ENCODE measurements around the gene ZNF407.
A peak's percentile ranks its signal among the peaks of the same experiment; 100 is the strongest.
"Not testable (repeated sequence)": the region's sequence is repeated elsewhere in the genome, so short reads cannot be mapped to it uniquely, and the experiment has no call there.

Gene ZNF407

DNA sequence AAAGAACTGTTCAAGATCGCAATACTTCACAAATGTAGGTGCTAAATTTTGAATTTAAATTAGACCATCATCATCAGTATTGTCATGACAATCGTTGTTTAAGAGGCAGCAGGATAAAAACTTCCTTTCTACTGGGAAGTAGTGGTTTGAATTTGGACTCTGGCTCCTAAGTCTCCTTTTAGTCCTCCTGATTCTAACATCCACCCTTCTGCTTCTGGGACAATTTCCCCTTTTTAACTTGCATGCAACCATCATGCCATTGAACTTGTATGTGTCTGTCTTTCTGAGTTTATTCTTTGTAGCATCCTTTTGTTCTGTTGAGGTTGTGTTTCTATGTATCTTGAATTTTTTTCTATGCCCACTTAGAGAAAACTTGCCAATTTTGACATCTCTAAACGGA, 361.5 kb downstream of the ZNF407 start:
- DNase-seq (ENCODE audit: low read depth in 2 of 3, low spot score in 2 of 3), result no peak

DNA sequence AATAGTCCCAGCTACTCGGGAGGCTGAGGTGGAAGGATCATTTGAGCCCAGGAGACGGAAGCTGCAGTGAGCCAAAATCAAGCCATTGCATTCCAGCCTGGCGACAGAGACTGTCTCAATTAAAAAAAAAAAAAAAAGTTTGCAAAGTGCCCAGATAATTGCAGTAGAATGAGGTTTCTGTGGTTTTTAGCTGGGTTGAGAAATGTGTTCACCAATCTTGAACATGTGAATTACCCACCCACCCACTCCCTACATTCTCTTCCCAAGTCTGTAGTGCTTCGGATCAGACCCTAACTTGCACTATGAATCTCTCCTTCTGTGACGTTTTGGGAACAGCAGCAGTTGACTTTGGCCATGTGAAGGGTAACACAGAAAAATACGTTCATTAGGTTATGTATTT, 363.9 kb downstream of the ZNF407 start:
- DNase-seq (ENCODE audit: low read depth in 2 of 3, low spot score in 2 of 3), result no peak

DNA sequence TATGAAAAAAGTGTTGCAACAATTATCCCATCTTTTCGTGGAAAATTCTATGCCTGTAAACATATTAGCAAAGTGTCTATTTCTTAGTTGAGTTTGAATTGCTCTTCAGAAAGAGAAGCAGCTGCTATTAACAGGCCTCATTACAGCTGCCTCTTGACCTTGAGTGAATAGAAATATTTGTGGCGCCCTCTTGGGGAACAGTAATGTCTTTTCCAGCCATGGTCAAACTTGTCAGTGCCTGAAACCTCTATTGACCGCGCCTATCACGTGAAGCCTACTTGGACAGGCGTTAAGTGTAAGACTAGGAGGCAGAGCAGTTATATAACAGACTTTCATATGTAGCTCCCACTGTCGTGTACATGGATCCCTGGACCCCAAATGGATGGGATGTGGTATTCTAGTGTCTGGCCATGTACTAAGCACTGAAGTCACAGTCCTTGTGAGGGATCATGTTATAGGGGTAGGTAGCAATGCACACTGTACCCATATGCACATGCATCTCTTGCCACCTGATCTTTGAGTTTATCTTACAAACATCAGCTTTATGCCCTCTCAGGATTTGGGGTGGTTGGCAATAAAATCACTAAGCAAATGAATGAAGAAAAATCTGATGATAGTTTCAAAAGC, 366.3 kb downstream of the ZNF407 start:
- DNase-seq (ENCODE audit: low read depth in 2 of 3, low spot score in 2 of 3), result no peak

DNA sequence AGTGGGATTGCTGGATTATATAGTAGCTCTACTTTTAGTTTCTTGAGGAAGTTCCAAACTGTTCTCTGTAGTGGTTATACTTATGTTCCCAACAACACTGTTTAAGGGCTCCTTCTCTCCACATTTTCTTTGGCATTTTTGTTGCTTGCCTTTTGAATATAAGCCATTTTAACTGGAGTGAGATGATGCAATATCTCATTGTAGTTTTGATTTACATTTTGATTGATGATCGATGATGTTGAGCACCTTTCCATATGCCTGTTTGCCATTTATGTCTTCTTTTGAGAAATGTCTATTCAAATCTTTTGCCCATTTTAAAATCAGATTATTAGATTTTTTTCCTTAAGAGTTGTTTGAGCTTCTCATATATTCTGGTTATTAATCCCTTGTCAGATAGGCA, 368.0 kb downstream of the ZNF407 start:
- no peak for DNase-seq (ENCODE audit: low read depth in 2 of 3, low spot score in 2 of 3)

DNA sequence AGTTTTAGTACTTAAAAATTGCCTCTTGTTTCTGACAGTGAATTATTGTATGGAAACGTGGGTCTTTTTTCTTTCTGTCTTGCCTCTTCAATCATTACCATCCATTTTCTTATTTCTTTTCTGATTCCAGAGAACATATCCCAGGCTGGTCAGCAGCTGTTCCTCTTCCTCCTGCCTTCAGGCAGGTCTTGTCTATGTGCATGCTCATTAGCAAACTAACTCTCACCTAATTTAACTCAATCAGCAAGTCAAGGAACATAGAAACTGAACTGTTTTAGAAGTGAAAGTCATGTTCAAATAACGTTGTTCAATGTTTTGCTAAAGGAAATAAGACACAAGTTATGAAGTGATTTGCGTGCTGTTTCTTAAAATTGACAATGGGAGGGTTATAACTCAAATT, 369.8 kb downstream of the ZNF407 start:
- DNase-seq (ENCODE audit: low read depth in 2 of 3, low spot score in 2 of 3), result no peak

DNA sequence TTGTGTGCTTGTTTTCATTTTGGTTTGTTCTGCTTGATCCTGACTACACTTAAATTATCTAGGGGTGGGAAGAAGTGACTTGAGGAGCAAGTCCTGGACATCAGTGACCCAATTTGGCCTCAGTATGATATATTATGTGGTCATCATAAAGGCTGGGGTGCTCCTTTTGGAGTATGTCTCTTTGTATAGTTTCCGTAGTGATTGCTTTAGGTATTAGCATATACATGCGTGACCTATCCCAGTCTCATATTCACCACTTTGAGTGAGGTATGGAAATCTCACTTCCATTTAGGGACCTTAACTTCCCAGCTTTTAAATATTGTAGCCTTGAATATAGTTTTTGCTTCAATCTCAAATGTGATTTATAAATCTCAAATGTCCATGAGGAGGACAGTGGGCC, 370.3 kb downstream of the ZNF407 start:
- DNase-seq (ENCODE audit: low read depth in 2 of 3, low spot score in 2 of 3), result no peak

DNA sequence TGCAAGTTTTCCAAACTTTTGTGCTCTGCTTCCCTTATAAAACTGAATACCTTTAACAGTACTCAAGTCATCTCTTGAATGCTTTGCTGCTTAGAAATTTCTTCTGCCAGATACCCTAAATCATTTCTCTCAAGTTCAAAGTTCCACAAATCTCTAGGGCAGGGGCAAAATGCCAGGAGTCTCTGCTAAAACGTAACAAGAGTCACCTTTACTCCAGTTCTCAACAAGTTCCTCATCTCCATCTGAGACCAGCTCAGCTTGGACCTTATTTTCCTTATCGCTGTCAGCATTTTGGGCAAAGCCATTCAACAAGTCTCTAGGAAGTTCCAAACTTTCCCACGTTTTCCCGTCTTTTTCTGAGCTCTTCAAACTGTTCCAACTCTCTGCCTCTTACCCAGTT, 373.7 kb downstream of the ZNF407 start:
- DNase-seq (ENCODE audit: low read depth in 2 of 3, low spot score in 2 of 3), result not testable (repeated sequence)

DNA sequence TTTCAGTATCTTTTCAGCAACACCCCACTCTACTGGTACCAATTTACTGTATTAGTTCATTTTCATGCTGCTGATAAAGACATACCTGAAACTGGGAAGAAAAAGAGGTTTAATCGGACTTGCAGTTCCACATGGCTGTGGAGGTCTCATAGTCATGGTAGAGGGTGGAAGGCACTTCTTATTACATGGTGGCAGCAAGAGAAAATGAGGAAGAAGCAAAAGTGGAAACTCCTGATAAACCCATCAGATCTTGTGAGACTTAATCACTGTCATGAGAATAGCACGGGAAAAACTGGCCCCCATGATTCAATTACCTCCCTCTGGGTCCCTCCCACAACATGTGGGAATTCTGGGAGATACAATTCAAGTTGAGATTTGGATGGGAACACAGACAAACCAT, 374.1 kb downstream of the ZNF407 start:
- not testable (repeated sequence) for DNase-seq (ENCODE audit: low read depth in 2 of 3, low spot score in 2 of 3)

DNA sequence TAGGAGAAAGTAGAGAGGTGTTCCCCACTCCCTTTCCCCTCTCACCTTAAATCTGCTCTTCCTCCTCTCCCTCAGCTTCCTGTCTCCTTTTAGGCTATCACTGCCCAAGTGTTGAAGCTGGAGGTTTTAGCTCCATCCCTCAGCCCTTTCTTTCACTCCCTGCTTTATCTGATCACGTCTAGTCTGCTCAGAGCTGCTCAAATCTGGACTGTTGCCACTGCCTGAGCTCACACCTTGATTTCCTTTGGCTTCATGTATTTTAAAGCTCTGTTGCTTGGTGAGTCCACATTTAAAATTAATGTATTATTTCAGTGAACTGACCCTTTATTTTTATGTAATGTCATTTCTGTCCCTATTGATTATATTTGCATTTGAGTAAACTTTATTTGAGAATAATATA, 374.7 kb downstream of the ZNF407 start:
- no peak for DNase-seq (ENCODE audit: low read depth in 2 of 3, low spot score in 2 of 3)

DNA sequence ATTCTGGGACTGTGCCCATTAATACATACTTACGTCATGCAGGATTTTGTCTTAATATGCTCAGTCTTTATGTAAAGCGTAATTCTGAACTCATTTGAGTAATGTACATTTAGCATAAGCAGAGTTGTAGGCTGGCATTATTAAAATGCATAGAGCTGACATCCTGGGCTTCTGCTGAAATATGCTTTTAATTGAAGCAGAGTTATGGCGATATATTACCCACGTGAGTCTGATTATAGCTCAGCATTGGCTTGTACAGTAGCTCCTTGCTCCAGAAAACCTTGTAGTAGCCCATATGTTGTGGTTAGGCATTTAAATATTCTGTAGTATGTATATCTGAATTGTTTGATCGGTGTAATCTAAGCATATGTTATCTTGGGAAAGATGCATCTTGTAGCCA, 377.3 kb downstream of the ZNF407 start:
- DNase-seq (ENCODE audit: low read depth in 2 of 3, low spot score in 2 of 3), result no peak

DNA sequence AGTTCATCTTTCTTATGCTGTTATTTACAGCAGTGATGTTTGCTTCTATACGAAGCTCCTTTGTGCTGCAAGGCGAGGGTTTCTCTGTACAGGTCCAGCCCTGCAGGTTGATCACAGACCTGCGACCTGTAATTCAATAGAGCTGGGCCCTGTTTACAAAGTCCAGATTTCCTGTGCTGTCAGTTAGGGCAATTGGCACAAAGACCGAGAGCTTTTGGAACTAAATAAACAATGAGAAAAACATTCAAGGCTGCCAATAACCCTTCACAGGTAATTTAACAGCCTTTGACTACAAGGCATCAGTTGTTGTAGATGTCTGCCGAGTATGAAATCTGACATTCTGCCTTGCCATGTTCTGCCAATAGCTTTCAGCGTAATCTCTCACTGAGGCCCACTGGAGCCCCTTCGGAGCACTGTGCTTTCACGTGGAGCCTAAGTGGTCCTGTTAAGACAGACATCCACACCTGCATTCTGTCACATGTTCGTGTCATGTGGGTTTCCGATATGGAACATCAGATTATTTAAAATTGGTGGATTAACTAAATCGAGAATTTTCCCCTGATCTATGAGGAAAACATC, 378.8 kb downstream of the ZNF407 start:
- no peak for DNase-seq (ENCODE audit: low read depth in 2 of 3, low spot score in 2 of 3)

DNA sequence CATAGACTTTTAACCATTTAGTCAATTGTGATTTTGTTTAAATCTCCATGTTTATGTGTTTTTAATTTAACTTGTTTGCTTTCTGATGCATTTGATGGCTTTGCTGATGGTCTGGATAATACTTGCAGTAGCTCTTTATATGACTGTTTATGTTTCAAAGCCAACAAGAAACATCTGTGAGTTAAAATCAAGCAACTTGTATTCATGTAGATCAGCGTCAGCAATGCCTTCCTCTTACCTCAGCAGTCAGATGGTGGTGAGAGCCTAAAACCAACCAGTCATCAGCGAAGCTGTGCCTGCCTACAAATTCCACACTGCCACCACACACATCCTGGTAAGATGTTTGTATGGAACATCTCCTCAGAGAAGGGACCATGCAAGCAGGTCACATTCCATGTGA, 379.4 kb downstream of the ZNF407 start:
- DNase-seq (ENCODE audit: low read depth in 2 of 3, low spot score in 2 of 3), result no peak

DNA sequence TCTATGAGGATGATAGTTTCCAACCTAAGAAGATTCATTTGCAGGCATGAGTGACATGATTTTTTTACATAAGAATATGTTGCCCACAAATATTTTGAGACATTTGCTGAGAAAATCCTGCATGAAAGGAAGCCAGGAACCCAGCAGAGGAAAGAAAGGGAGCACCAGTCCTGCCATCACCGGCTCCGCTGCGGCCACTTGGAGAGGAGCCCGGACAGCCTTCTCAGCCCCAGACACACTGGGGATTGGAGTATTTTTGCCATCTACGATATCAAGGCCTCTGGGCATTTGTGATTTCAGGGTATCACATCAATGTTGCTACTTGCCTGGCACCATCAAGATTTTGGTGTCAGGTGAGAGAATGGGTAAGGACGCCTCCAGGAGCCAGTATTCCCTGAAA, 383.0 kb downstream of the ZNF407 start:
- no peak for DNase-seq (ENCODE audit: low read depth in 2 of 3, low spot score in 2 of 3)

DNA sequence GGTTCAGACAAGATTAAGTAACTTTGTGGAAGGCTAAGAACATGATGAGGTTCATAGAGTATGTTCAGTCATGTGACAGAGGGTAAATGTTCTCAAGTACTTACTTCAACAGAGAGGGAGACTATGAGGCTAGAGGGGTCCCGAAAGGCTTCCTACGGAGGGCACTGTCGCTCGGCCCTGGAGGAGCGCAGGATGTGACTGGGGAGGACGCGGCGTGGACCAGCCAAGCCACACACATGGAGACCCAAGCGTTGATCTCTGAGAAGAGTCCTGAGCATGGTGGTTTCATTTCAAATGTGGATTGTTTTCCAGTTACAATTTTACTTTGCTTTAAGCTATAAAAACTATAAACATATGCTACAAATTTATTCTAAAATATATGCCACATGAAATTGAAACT, 383.8 kb downstream of the ZNF407 start:
- DNase-seq (ENCODE audit: low read depth in 2 of 3, low spot score in 2 of 3), result no peak

DNA sequence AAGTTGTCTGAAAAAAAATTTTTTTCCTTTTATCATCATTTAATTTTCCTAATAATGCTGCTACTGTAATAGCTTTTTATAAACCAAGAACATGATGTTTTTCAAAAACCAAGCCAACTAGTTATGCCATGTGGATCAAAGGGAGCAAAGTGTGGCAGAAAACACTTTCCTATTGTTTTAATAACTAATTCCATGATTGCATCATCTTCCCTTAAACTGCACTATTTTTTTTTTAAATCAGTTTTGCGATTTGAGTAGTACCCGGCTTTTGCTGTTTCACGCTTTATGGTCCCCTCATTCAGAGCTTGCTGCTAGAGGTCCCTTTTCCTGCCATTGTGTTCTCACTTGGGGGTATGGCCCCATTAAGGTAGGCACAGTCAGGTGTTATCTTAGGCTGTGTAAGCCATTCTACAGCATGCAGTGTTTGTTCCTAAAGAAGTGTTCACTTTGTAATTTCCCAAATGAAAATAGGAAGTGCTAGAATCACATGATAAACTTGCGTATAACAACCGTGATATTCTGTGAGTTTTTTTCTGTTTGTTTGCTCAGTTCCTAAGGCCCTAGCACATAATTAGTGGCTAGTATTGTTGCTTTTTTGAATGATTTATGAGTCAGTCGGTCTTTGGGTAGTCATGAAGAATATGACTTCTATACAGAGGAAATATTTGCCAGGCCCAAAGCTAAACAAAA, 385.4 kb downstream of the ZNF407 start:
- no peak for DNase-seq (ENCODE audit: low read depth in 2 of 3, low spot score in 2 of 3)

DNA sequence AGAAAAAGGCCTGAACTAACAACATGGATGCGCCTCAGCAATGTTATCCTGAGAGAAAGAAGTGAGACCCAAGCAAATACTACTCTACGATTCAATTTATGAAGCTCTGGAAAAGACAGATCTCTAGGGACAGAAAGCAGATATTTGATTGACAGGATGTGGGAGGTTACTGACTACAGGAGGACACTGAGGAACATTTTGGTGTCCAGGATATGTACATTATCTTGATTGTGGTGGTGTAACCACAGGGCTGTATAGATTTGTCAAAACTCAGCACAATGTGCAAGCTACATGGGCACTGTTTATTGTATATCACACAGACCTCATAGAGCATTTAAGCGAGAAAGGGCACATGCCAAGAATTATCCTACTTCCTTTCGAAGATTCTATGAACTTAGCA, 391.5 kb downstream of the ZNF407 start:
- no peak for DNase-seq (ENCODE audit: low read depth in 2 of 3, low spot score in 2 of 3)

DNA sequence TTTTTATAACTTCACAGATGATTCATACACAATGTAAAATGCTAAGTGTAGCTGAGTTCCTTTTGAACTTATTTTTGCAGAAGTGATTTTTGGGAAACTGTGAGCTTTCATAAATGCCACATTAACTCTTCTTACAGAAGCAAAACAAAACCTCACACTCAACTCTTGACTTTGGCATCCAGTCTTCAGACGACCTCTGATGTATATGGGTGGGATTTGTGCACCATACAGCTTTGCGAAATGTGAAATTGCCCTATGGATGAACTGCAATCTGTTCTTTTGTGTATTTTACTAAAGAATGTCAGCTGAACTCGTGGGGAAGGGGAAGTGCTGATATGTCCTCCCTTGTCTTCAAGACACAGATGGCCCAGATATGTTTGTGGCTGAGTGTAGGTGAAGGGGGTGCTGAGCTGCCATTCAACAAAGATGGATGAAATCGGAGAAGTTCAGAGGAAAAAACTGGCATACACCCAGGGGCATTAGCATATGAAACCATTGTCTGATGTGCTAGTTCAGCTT, 393.0 kb downstream of the ZNF407 start:
- DNase-seq (ENCODE audit: low read depth in 2 of 3, low spot score in 2 of 3), result no peak

DNA sequence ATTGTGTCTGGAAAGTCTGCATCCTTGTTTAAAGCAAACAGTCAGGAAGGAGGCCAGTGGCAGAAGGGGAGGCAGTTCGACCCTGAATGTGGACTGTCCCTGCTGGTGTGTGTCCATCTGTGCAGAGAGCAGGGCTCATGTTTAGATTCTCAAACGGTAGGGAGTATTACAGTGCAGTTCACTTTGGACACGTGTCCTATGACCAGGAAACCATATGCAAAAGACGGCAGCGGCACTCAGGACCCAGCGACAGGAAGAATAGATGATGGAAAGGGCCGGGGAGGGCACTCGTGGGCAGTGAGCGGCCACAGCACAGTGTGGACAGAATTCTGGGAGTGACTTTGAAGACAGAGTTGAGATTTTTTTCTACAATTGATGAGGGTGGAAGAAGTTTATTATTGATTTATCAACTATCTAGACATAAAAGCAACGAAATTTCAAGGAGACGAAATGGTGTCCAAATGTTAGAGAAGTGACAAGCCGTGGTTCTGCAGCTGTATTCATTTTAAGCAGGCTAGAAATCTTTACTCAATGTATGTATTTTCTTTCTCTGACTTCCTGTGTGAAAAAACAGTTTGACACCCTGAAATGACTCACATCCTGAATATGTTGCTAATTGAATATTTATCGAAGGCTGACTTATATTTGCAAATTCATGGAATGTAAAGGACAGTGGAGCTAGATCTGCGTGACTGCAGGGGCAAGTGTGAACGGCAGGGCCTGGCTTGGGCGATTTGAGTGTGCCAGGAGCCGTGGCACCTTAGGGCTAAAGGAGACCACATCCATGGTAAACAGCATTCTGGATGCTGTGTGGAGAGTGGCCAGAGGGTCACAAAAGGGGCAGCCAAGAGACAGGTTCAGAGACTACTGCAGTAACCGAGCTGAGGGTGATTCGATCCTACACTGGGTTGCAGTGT, 397.1 kb downstream of the ZNF407 start:
- DNase-seq (ENCODE audit: low read depth in 2 of 3, low spot score in 2 of 3), result peak in 1 of 3 experiments; percentile 6

DNA sequence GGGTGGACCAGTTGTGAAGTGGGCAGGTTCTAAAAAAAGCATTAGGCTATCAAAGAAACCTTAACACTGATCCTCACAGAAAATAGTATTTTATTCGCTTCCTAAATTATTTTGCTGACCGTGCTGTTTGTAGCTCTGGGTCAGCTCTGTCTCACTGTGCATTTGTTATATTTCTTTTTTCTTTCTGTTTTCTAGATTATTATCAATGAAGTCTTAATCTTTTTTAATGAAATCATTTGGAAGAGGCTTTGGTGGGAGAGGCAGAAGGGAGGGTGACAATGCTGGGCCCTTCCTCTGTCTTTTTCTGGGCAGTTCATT, 397.7 kb downstream of the ZNF407 start:
- DNase-seq (ENCODE audit: low read depth in 2 of 3, low spot score in 2 of 3), result no peak

DNA sequence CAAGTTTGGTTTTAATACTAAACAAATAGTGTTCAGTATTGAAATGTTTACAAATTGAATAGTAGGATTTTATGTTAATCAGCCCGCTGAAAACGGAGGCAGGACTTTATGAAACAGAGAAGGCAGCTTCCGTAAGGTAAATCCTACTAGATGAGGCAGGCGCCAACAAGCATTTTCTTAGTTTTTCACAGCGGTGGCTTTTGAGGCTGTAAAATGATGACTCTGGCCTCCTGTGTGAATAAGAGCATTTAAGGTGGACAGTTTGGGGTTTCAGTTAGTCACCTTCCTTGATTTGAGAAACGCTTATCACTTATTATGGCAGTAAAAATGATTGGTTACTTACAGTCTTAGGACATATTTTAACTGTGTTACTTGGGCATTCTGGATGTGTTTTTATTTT, 398.4 kb downstream of the ZNF407 start:
- no peak for DNase-seq (ENCODE audit: low read depth in 2 of 3, low spot score in 2 of 3)

DNA sequence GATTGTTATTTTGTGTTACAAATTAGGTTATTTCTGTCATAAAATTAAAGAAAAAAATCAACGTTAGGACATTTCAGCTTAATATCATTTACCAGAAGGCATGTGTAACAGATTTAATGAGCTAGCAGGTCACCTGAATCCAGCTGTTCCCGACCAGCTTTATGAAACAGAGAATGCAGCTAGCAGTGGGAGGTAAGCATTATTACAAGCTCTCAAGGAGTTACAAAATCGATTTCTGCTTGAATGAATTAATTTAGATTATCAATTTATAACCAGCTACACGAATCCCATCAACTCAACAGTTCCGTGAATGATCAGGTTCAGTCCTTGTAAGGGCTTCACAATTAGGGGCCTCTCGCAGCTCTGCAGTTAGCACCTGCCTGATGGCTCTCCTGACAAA, 399.3 kb downstream of the ZNF407 start:
- DNase-seq (ENCODE audit: low read depth in 2 of 3, low spot score in 2 of 3), result no peak

DNA sequence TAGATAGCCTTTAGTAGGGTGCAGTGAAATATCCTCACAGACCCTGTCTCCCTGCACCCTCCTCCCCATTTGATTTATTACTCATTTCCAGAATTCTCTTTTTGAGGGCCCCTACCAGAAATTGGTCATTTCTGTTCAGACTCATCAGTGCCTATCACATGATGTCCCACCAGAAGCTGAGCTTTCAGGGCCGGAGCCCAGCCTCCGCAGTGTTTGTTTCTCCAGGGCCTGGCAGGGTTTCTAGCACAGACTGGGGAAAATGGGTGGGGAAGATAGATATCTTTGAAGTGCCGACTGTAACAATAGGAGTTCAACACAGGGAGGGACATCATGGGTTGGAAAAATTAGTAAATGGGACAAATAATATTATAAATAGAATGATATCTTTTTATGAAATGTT, 403.2 kb downstream of the ZNF407 start:
- DNase-seq (ENCODE audit: low read depth in 2 of 3, low spot score in 2 of 3), result no peak

Measured in activated CD8-positive, alpha-beta memory T cell treated with anti-CD3 and anti-CD28 coated beads for 48 hours (primary cell).